Endothelial cell (in vitro differentiated cells): ENCODE data around the gene PTPRT. TPM values are rescaled to one million over a fixed set of nuclear protein-coding genes. Genes with fewer than 3 reads are reported as not detected.

Source experiments
- DNase-seq: peaks from one replicate; pipeline ENCODE4 v3.0.0; 2021; ENCODE audit warnings: low spot score
- H3K27ac Mint-ChIP-seq: one replicate; pipeline ENCODE4 v1.8.0; 2021; ENCODE audit warnings: mixed read lengths, inconsistent platforms; ENCODE audit not compliant: unreplicated experiment
- H3K27me3 Mint-ChIP-seq: one replicate; pipeline ENCODE4 v1.8.0; 2021; ENCODE audit warnings: mild to moderate bottlenecking, moderate library complexity, mixed read lengths, inconsistent platforms; ENCODE audit not compliant: unreplicated experiment
- H3K36me3 Mint-ChIP-seq: one replicate; pipeline ENCODE4 v1.8.0; 2021; ENCODE audit warnings: mild to moderate bottlenecking, low read depth, mixed read lengths, inconsistent platforms; ENCODE audit not compliant: unreplicated experiment
- H3K4me1 Mint-ChIP-seq: one replicate; pipeline ENCODE4 v1.8.0; 2021; ENCODE audit warnings: mild to moderate bottlenecking, mixed read lengths, inconsistent platforms; ENCODE audit not compliant: unreplicated experiment
- H3K4me3 Mint-ChIP-seq: one replicate; pipeline ENCODE4 v1.8.0; 2021; ENCODE audit warnings: mild to moderate bottlenecking, mixed read lengths, inconsistent platforms; ENCODE audit not compliant: unreplicated experiment
- H3K9me3 Mint-ChIP-seq: one replicate; pipeline ENCODE4 v1.8.0; 2021; ENCODE audit warnings: mixed read lengths, inconsistent platforms; ENCODE audit not compliant: unreplicated experiment
- total RNA-seq: library from RNA; stranded (reverse); fragmentation: NEBNext Ultra II Directional; extraction: Animal tissue kit (Norgen Biotek cat#: 25700); gene quantifications from one replicate; pipeline ENCODE4 v1.2.1, GENCODE V29; 2021; ENCODE audit not compliant: unreplicated experiment
- TF ChIP-seq, protein P1 (sequence below): fragments of 200-600 bp; sonication (generic); IDR thresholded peaks from one replicate; pipeline ENCODE4 v1.5.0; 2021; ENCODE audit warnings: antibody characterized with exemption; ENCODE audit not compliant: unreplicated experiment

Gene PTPRT
- total RNA-seq, 1 donor from 2014 or later = 0.10 TPM

DNA sequence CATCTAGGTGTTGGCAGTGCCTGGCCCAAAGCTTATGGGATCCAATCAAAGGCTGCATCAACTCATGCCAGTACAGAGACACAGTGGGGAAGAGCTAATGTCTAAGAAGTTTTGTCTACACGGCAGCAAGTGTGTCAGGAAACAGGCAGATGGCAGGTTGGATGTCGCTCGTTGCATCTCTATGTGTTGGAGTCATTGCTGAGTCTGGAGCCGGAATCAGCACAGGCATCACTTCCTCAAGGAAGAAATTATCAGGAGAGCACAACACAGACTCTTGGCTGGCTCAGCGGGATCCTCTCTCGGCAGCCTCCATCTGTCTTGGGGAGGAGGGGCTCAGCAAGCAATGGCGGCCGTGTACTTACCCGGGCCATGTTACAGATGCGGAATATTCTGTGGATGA lies 1104.3 kb downstream of the PTPRT start:
- Mint-ChIP-seq H3K9me3 (peaks cover 51% of the 10 kb centered on the region), H3K36me3 (peaks cover 17% of the 10 kb centered on the region), H3K27me3 (peaks cover 8% of the 10 kb centered on the region), H3K4me3 (peak overlapping the region; percentile 44), H3K27ac (no peak overlapping the region), H3K4me1 (no peaks in the 10 kb centered on the region)
- DNase-seq = no peak
- TF ChIP-seq, protein P1, sequence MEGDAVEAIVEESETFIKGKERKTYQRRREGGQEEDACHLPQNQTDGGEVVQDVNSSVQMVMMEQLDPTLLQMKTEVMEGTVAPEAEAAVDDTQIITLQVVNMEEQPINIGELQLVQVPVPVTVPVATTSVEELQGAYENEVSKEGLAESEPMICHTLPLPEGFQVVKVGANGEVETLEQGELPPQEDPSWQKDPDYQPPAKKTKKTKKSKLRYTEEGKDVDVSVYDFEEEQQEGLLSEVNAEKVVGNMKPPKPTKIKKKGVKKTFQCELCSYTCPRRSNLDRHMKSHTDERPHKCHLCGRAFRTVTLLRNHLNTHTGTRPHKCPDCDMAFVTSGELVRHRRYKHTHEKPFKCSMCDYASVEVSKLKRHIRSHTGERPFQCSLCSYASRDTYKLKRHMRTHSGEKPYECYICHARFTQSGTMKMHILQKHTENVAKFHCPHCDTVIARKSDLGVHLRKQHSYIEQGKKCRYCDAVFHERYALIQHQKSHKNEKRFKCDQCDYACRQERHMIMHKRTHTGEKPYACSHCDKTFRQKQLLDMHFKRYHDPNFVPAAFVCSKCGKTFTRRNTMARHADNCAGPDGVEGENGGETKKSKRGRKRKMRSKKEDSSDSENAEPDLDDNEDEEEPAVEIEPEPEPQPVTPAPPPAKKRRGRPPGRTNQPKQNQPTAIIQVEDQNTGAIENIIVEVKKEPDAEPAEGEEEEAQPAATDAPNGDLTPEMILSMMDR = no peak

DNA sequence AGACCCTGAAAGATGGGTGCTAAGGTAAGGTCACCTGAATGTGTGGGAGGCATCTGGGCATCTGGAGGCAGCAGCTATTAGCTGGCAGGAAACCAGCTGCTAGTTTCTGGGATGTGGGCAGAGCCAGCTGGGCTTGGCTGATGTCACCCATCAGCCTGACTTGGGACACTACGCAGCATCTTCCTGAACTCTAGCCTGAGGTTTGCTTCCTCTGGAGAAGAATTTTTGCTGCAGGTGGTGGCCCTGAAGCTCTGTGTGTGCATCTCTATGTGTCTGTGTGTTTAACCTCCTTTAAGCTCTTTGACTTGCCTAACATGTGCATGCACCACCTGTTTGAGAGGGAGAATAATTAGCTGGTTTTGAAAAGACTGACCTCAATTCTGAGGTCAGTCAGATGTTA lies 1106.4 kb downstream of the PTPRT start:
- H3K4me3 Mint-ChIP-seq = no peak overlapping the region
- peaks cover 53% of the 10 kb centered on the region for H3K9me3 Mint-ChIP-seq
- no peak for DNase-seq
- TF ChIP-seq, protein P1 = no peak
- H3K4me1 Mint-ChIP-seq = no peaks in the 10 kb centered on the region
- peaks cover 13% of the 10 kb centered on the region for H3K36me3 Mint-ChIP-seq
- H3K27ac Mint-ChIP-seq = no peak overlapping the region
- peaks cover 7% of the 10 kb centered on the region for H3K27me3 Mint-ChIP-seq

DNA sequence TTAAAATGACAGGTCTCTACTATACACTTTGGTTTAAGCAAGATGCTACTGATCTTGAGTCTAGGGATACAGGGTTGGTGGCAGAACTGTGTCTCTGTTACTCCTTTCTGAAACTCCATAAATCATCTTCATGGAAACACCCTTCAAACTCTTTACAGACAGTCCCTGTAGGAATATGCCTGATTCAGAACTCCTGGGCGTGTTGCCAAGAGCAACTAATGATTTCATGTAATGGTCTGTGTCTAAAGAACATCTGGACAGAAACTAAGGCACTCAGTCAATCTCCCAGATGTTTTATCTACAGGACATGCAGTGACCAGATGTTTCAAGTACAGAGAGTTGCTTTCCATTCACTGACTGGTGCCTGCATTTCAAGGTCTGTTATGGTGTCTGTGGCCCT lies 1107.1 kb downstream of the PTPRT start:
- peaks cover 55% of the 10 kb centered on the region for H3K9me3 Mint-ChIP-seq
- TF ChIP-seq, protein P1 = no peak
- H3K27ac Mint-ChIP-seq = no peak overlapping the region
- peaks cover 7% of the 10 kb centered on the region for H3K27me3 Mint-ChIP-seq
- no peak overlapping the region for H3K4me3 Mint-ChIP-seq
- peaks cover 15% of the 10 kb centered on the region for H3K36me3 Mint-ChIP-seq
- H3K4me1 Mint-ChIP-seq = no peaks in the 10 kb centered on the region
- no peak for DNase-seq

DNA sequence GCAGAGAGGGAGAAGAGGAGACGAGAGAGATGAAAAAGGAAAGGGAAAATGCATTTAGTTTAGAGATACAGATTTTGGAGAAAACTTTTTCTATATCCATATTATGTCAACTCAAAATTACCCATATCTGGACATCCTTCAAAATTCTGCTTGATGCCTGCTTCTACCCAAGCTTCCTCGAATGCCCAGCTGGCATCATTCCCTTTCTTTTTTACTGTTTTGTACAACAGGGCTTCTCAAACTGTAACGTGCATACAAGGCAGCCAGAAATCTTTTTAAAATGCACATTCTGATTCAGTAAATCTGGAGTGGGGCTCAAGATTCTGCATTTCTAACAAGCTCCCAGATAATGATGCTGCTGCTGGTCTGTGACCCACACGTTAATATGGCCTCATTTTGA lies 1108.8 kb downstream of the PTPRT start:
- H3K9me3 Mint-ChIP-seq = peaks cover 47% of the 10 kb centered on the region
- no peaks in the 10 kb centered on the region for H3K4me1 Mint-ChIP-seq
- H3K36me3 Mint-ChIP-seq = peaks cover 17% of the 10 kb centered on the region
- no peak overlapping the region for H3K27ac Mint-ChIP-seq
- H3K4me3 Mint-ChIP-seq = no peak overlapping the region
- DNase-seq = no peak
- TF ChIP-seq, protein P1 = no peak
- H3K27me3 Mint-ChIP-seq = peaks cover 7% of the 10 kb centered on the region

GRCh38 chr20:42074944-42075343 lies 1114.8 kb downstream of the PTPRT start:
- peaks cover 3% of the 10 kb centered on the region for H3K36me3 Mint-ChIP-seq
- no peak for DNase-seq
- TF ChIP-seq, protein P1 = no peak
- H3K4me3 Mint-ChIP-seq = no peak overlapping the region
- H3K4me1 Mint-ChIP-seq = no peaks in the 10 kb centered on the region
- H3K27ac Mint-ChIP-seq = no peak overlapping the region
- H3K9me3 Mint-ChIP-seq = peaks cover 51% of the 10 kb centered on the region
- peaks cover 7% of the 10 kb centered on the region for H3K27me3 Mint-ChIP-seq
